PC-9 (cell line): ENCODE measurements around the gene MCAT. TPM values are rescaled to one million over a fixed set of nuclear protein-coding genes. Genes with fewer than 3 reads are reported as not detected.

Experiments
- BruUV-seq: library from RNA; stranded (reverse); fragments of 400-500 nt; replicated peaks from 2 replicates; lab custom pipeline; 2021; lab: Mats Ljungman, UMichigan
- CTCF ChIA-PET: fragments of 300-600 bp; sonication (Branson Sonifier 250); formaldehyde crosslinking; loops from one replicate; lab custom pipeline; 2022; ENCODE audit warnings: antibody characterized with exemption; lab: Charles Lee
- POLR2A ChIA-PET: fragments of 300-600 bp; sonication (Branson Sonifier 250); formaldehyde crosslinking; loops from one replicate; lab custom pipeline; 2022; ENCODE audit warnings: antibody characterized with exemption; ENCODE audit not compliant: unreplicated experiment; lab: Charles Lee
- DNase-seq, 2 experiments: peaks; one replicate each; pipeline versions ENCODE4 v3.0.0 to v3.0.0-alpha.2; 2015 to 2022; ENCODE audit warnings: mixed read lengths in 1 of 2
- H2AFZ ChIP-seq: fragments of 200-600 bp; sonication (generic); 2 replicates; pipeline ENCODE4 v1.8.1; 2017; ENCODE audit warnings: antibody characterized with exemption
- H3F3A ChIP-seq: fragments of 200-600 bp; sonication (generic); 2 replicates; pipeline ENCODE4 v1.8.1; 2017; ENCODE audit warnings: antibody characterized with exemption, mild to moderate bottlenecking, low read depth; ENCODE audit not compliant: insufficient read depth
- H3K27ac ChIP-seq: fragments of 200-600 bp; sonication (generic); 2 replicates; pipeline ENCODE4 v1.6.1; 2016; ENCODE audit warnings: mixed run types
- H3K27me3 ChIP-seq: fragments of 200-600 bp; sonication (generic); 2 replicates; pipeline ENCODE4 v1.6.1; 2016; ENCODE audit warnings: low read depth, mixed run types; ENCODE audit not compliant: insufficient read depth
- H3K36me3 ChIP-seq: fragments of 200-600 bp; sonication (generic); 2 replicates; pipeline ENCODE4 v1.6.1; 2016; ENCODE audit warnings: low read depth, mixed run types
- H3K4me1 ChIP-seq: fragments of 200-600 bp; sonication (generic); replicated peaks from 2 replicates; pipeline ENCODE4 v1.6.1; 2016; ENCODE audit warnings: mixed run types; ENCODE audit not compliant: insufficient read depth
- H3K4me2 ChIP-seq: fragments of 200-600 bp; sonication (generic); 2 replicates; pipeline ENCODE4 v1.6.1; 2017; ENCODE audit warnings: mixed run types
- H3K4me3 ChIP-seq: fragments of 200-600 bp; sonication (generic); 2 replicates; pipeline ENCODE4 v1.6.1; 2016; ENCODE audit warnings: mixed run types
- H3K79me2 ChIP-seq: fragments of 200-600 bp; sonication (generic); 2 replicates; pipeline ENCODE4 v1.6.1; 2017; ENCODE audit warnings: low read depth, mixed run types
- H3K9me2 ChIP-seq: fragments of 200-600 bp; sonication (generic); 2 replicates; pipeline ENCODE4 v1.8.1; 2017; ENCODE audit warnings: mild to moderate bottlenecking; ENCODE audit not compliant: insufficient read depth
- H3K9me3 ChIP-seq: fragments of 200-600 bp; sonication (generic); 2 replicates; pipeline ENCODE4 v1.8.1; 2016; ENCODE audit warnings: low read depth; ENCODE audit not compliant: insufficient read depth
- H4K20me1 ChIP-seq: fragments of 200-600 bp; sonication (generic); 2 replicates; pipeline ENCODE4 v1.8.1; 2017; ENCODE audit not compliant: insufficient read depth
- EZH2 ChIP-seq: fragments of 200-600 bp; sonication (generic); IDR thresholded peaks from 2 replicates; pipeline ENCODE4 v1.8.0; 2017; ENCODE audit warnings: antibody characterized with exemption, low read depth
- intact Hi-C: fragments of 100-400 bp; cut with micrococcal nuclease; formaldehyde crosslinking; loops from one replicate; pipeline ENCODE4 v1.10.0; 2022; ENCODE audit not compliant: unreplicated experiment
- total RNA-seq: library from RNA; stranded (reverse); gene quantifications from 2 replicates; pipeline ENCODE4 v1.2.3, GENCODE V29; 2021
- TF ChIP-seq, protein P1 (sequence below): fragments of 200-600 bp; sonication (generic); conservative IDR thresholded peaks from 2 replicates; pipeline ENCODE4 v1.6.1; 2017; ENCODE audit warnings: mixed run types, antibody characterized with exemption, mild to moderate bottlenecking, moderate library complexity

The MCAT gene
- total RNA-seq, 1 experiment from 2014 or later = 31.4 TPM

DNA sequence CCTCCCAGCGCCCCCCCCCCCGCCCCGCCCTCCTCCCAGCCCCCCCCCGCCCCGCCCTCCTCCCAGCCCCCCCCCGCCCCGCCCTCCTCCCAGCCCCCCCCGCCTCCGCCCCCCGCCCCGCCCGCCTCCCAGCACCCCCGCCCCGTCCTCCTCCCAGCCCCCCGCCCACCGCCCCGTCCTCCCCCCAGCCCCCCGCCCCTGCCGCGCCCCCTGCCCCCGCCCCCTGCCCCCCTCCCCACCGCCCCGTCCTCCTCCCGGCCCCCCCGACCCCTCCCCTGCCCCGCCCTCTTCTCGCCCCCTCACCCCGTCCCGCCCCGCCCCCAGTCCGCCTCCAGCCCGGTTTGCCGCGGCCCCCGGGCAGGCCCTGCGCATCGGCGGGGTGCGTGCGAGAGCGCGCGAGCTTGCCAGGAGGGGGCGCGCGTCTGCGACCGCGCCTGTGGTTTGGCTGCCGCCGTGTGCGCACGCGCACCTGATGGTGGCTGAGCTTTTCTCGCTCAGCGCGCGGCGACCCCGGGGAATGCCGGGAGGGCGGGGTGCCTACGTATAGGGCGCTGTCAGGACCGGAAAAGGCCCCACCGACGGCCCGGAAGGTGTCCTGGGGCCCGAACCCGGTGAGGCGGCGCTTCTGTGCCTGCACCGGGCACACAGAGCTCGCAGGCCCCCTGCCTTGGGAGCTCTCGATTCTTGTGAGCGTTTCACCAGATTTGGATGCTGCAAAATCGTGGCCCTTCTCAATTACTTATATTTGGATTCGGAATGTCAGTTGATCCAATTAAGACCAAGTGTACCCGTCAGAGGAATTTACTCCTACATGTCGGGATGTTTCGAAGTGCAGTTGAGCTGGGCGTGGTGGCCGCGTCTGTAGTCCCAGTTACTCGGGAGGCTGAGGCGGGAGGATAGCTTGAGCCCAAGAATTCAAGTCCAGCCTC is 44.2 kb upstream of the MCAT start:
- intact Hi-C loops = loop anchor here (5.0 kb wide), 1 partner anchor 35 kb away; the partner anchor contains the start of gene TSPO
- TF ChIP-seq, protein P1, sequence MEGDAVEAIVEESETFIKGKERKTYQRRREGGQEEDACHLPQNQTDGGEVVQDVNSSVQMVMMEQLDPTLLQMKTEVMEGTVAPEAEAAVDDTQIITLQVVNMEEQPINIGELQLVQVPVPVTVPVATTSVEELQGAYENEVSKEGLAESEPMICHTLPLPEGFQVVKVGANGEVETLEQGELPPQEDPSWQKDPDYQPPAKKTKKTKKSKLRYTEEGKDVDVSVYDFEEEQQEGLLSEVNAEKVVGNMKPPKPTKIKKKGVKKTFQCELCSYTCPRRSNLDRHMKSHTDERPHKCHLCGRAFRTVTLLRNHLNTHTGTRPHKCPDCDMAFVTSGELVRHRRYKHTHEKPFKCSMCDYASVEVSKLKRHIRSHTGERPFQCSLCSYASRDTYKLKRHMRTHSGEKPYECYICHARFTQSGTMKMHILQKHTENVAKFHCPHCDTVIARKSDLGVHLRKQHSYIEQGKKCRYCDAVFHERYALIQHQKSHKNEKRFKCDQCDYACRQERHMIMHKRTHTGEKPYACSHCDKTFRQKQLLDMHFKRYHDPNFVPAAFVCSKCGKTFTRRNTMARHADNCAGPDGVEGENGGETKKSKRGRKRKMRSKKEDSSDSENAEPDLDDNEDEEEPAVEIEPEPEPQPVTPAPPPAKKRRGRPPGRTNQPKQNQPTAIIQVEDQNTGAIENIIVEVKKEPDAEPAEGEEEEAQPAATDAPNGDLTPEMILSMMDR = peak; percentile 60
- no peak for TF ChIP-seq EZH2
- Histone ChIP-seq H2AFZ (peak overlapping the region; percentile 100), H3K27me3 (no peaks in the 10 kb centered on the region), H3K27ac (peak overlapping the region; percentile 76), H3K9me2 (no peaks in the 10 kb centered on the region), H3K4me2 (peak overlapping the region; percentile 87), H3K9me3 (no peaks in the 10 kb centered on the region), H3K4me3 (peak overlapping the region; percentile 94), H3K79me2 (peaks cover 39% of the 10 kb centered on the region), H3F3A (peaks cover 49% of the 10 kb centered on the region), H3K4me1 (peaks cover 37% of the 10 kb centered on the region), H4K20me1 (0 out of 2 replicates have a peak, but pooled peaks cover 2% of the 10 kb centered on the region), H3K36me3 (no peaks in the 10 kb centered on the region)
- CTCF ChIA-PET = interaction anchor here (0.5 to 1.3 kb wide), 7 partner anchors 9 to 1719 kb away, joined by 3 to 6 read pairs (median 5); partner anchors contain the start of genes ACO2 and PHF5A
- no TSS peak for BruUV-seq
- peak; percentile 83 to 98 for DNase-seq
- POLR2A ChIA-PET = interaction anchor here (0.5 to 1.2 kb wide), 8 partner anchors 8 to 850 kb away, joined by 3 to 9 read pairs (median 3); partner anchors contain the start of gene PACSIN2

DNA sequence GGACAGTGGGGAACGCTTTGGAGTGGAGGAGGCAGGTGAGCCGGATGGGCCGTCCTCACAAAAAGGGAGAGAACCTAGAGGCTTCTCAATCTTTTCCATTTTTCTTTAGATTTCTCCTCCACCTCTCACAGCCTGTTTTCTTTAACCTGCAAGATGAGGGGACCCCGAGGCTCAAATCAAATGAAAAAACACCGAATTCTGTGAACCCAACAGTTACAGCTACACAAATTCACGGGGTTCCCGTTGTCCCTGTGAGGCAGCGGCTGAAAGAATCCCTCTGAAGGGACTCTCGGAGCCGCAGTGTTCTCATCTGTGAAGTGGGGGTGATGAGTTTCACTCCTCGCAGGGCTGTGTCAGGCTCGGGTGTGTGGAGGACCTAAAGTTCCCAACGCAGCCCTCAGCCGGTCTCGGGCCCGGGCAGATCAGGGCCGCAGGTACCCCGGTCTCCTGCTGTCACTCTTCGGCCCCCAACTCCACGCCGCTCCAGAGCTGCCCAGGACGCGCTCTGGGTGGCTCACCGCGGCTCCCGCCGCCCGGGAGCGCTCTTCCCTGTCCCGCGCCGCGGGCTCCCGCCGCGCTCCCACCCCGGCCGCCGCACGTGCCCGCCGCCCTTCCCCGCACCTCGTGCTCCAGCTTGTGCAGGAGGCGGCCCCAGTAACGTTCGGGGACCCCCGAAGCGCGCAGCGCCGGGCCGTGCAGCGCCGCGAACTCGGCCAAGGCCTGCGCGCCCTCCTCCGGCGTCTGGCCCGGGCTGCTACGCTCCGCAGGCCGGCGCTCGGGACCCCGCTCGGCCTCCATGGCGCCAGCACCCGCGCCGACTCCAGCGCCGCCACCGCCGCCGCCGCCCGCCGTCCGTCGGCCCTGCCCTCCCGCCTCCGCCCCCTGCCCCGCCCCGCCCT is 43.3 kb upstream of the MCAT start, which contains the start of gene TTLL12:
Gene TTLL12, minus strand, starts transcription at position 863 of the 899 bp plus-strand sequence. Its CDS starts 65 bp downstream, at position 798.
- intact Hi-C loops = loop anchor here (5.0 kb wide), 1 partner anchor 34 kb away; the partner anchor contains the start of gene TSPO
- POLR2A ChIA-PET = interaction anchor here (0.6 to 1.2 kb wide), 3 partner anchors 14 to 172 kb away, joined by 3 to 9 read pairs (median 3); partner anchors contain the start of gene PACSIN2
- no peak for TF ChIP-seq EZH2
- TF ChIP-seq, protein P1 = no peak

More for the DNA sequence above, 43.3 kb upstream of the MCAT start, which contains the start of gene TTLL12:
- DNase-seq = peak in 1 of 2 experiments; percentile 58
- H3K4me2 ChIP-seq = peak within 1 kb of the TSS; percentile 95
- peak within 1 kb of the TSS; percentile 100 for H2AFZ ChIP-seq
- H3F3A ChIP-seq = peaks cover 48% of the 10 kb centered on the region
- peaks cover 2% of the 10 kb centered on the region; the same call in 1 of the 2 replicates for H3K36me3 ChIP-seq
- peak within 1 kb of the TSS; percentile 97 for H3K4me3 ChIP-seq
- H3K79me2 ChIP-seq = peaks cover 48% of the 10 kb centered on the region
- H3K27ac ChIP-seq = peak within 1 kb of the TSS; percentile 76
- no peaks in the 10 kb centered on the region for H3K27me3 ChIP-seq
- no peaks in the 10 kb centered on the region for H3K9me2 ChIP-seq
- TSS peak; percentile 46 for BruUV-seq
- peaks cover 37% of the 10 kb centered on the region for H3K4me1 ChIP-seq
- CTCF ChIA-PET = interaction anchor here (0.6 to 0.9 kb wide), 2 partner anchors 42 to 189 kb away, joined by 5 to 6 read pairs; no protein-coding TSS in a partner anchor
- 0 out of 2 replicates have a peak, but pooled peaks cover 3% of the 10 kb centered on the region for H4K20me1 ChIP-seq
- no peaks in the 10 kb centered on the region for H3K9me3 ChIP-seq
